Measurements from ENCODE around the gene CEP68.
"Not testable (repeated sequence)": the region's sequence is repeated elsewhere in the genome, so short reads cannot be mapped to it uniquely, and the experiment has no call there.

Gene CEP68

DNA sequence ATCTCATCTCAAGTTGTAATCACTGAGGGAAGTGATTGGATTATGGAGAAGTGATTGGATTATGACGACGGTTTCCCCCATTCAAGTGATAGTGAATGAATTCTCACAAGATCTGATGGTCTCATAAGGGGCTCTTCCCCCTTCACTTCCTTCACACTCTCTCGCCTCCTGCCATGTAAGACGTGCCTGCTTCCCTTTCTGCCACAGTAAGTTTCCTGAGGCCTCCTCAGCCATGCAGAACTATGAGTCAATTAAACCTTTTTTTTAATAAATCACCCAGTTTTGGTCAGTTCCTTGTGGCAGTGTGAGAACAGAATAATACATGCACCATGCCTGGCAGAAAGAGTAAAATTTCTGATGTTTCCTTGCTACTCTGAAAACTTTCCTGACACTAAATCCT is 36.6 kb downstream of the CEP68 start:
- no peak for DNase-seq

DNA sequence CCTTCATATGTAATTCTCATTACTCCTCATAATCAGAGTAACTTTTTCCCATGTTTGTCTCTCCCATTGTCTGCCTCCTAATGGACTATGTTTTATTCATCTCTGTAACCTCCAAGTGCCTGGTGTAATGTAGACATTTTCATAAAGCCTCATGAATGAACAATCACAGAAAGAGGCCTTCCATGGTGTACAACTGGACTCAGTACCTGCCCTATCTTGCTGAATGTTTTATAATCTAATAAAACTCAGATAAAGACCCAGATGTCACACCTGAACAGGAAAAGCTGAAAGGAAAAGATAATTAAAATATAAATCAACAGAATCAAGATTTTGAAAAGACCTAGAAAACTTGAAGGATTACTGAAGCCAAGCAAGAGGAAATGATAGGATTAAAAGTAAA is 37.0 kb downstream of the CEP68 start:
- no peak for DNase-seq

DNA sequence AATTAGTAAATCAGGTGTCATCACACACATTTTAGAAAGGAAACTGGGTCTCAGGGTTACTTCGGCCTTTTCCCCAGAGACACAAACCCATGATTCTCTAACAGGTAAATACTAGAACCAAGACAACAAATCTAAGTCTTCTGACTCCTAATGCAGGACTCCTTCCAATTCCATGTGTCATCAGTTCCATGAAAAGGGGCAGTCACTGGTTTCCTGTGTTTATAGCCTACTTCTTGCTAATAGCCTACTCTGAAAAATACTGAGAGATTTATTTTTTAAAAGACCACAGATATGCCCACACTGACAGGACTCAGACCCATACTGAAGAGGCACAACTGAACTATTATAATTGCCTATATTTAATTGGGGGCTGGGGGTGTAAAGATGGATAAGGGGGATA is 40.7 kb downstream of the CEP68 start:
- no peak for DNase-seq

DNA sequence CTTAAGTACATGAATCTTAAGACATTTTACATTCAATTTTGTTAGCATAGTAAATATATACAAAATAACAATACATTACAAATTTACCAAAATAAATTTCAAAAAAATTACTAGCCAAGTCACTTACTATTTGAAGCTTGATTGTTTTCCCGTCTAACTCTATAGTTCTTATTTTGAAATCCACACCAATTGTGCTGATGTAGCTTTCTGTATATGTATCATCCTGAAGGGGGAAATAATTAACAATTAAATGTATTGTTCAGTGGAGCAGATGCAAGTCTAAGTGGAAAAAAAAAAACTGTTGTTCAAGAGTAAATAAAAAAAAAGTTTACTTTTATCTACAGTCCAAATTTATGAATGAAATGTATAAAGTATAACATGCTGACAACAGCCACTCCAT is 41.6 kb downstream of the CEP68 start:
- no peak for DNase-seq

DNA sequence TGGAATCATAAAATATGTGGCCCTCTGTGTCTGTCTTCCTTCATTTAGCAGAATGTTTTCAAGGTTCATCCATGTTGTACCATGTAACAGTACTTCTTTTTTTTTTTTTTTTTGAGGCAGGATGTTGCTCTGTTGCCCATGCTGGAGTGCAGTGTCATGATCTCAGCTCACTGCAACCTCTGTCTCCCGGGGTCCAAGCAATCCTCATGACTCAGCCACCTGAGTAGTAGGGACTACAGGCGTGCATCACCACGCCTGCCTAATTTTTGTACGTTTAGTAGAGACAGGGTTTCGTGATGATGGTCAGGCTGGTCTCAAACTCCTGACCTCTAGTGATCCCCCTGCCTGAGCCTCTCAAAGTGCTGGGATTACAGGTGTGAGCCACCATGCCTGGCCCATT is 42.5 kb downstream of the CEP68 start:
- no peak for DNase-seq

DNA sequence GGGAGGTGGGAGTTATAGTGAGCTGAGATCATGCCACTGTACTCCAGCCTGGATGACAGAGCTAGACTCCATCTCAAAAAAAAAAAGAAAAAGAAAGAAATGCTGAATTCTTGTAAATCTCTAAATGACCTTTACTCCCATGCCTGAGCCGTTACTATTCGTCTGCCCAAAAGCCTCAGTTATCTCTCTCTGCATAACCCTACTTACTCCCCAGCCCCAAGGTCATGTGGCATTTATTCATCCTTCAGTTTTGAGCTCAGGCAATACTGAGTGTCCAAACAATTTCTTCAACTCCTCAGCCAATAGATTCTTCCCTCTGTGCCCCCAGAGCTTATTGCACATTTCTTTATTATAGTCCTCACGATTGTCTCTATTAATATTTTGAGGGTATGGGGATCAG is 44.9 kb downstream of the CEP68 start:
- no peak for DNase-seq

DNA sequence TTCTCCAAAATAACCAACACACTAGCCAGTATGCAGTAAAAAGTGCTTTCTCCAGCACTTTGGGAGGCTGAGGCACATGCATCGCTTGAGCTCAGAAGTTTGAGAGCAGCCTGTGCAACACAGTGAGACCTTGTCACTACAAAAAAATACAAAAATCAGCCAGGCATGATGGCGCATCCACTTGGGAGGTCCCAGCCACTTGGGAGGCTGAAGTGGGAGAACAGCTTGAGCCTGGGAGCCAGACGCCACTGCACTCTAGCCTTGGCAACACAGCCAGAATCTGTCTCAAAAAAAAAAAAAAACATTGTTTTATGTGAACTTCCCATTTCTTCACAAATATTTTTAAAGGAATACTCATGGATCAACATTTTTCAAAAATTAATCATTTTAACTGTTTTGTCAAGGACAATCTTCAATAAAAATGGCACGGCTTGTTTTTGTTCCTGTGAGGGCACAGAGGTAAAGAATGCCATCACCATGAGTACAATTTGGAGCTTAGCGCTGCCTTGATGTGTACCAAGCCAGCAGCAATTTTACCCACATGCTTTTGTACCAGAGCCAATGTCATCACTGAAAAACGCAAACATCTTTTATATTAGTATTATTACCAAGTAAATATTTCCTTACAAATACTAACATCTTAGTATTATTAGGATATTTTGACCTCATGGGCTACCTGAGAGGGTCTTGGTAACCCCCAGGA is 46.9 kb downstream of the CEP68 start:
- peak; percentile 84 for DNase-seq

DNA sequence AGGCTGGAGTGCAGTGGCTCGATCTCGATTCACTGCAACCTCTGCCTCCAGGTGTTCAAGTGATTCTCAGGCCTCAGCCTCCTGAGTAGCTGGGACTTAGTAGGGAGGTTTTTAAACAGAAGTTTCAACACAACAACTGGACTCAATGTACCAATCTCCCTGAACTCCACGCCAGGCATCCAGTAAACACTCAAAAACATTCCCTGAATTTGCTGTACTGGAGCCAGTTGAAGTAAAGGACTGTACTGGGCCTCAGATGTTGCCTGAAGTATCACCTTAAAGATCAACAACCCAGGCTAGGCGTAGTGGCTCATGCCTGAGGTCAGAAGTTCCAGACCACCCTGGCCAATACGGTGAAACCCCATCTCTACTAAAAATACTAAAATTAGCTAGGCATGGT is 51.3 kb downstream of the CEP68 start:
- DNase-seq: no peak

DNA sequence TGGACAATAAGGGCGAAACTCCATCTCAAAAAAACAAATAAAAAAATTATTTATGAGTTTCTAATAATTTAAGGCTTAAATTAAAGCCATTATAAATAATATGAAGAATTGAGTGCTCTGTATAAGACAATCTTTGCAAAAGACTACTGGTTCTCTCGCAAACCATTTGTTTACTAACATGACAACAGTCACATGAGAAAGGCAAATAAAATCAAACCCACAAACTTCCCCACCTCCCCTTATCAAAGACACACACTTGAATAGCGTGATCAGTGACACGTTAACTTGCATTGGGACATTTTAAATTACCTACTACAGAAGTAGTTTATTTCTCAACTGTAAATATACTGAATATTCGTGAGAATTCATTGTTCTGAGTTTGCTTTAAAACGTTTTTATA is 52.6 kb downstream of the CEP68 start:
- no peak for DNase-seq

DNA sequence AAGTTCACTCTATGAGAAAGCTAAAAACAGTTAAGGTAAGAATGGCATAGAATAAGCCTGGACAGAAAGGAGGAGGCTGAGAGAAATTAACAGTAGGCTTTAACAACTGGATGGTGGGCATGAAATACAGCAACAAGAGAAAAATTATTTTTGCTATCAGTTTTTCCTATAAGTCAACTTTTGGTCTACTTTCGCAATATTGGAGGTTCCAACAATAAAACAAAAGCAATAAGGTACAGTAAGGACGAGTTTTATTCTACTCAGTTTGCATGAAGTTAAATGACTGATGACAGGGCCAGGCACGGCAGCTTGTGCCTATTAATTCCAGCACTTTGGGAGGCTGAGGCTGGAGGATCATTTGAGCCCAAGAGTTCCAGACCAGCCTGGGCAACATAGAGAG is 56.4 kb downstream of the CEP68 start:
- no peak for DNase-seq

DNA sequence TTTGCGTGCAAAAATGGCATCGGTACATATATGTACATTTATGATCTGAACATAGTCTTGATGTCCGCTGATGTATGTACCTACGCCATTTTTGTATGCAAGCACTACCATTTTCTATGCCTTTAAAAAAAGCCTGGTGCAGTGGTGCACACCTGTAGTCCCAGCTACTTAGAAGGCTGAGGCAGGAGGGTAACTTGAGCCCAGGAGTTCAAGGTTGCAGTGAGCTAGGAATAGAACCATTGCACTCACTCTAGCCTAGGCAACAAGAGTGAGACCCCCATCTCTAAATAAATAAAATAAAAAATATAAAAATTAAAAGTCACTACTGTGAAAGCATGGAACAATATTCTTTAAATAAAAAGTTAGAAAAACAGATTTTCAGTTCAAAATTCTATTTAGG is 57.0 kb downstream of the CEP68 start:
- DNase-seq: no peak

DNA sequence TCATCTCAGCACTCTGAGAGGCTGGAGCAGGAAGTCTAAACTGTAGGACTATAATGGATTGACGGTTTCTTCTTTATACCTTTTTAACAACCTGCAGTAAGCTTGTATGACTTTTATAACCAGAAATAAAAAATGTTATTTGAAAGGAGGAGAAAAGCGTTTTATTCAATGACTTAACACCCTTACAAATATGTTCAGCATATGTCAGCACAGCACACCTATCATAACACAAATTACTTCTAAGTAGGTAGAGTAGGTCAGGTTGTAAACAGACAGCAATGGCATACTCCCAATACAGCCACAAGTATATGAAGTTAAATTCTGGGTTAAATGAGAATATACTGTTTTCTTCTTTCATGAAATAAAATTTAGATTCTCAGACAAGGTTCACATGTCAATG is 57.6 kb downstream of the CEP68 start:
- no peak for DNase-seq

DNA sequence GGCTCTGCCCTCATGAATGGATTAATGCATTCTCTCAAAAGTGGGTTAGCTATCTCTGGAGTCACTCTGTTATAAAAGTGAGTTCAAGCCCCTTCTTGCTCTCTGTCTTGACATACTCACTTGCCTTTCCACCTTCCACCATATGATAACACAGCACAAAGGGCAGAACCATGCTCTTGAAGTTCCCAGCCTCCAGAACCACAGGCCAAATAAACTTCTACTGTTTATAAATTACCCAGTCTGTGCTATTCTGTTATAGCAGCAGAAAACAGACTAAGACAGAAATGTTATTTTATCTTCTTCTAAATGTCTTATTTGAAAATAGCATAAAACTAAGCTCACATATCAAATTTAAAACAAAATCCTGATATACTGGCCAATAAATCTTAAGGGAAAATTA is 58.7 kb downstream of the CEP68 start:
- no peak for DNase-seq

DNA sequence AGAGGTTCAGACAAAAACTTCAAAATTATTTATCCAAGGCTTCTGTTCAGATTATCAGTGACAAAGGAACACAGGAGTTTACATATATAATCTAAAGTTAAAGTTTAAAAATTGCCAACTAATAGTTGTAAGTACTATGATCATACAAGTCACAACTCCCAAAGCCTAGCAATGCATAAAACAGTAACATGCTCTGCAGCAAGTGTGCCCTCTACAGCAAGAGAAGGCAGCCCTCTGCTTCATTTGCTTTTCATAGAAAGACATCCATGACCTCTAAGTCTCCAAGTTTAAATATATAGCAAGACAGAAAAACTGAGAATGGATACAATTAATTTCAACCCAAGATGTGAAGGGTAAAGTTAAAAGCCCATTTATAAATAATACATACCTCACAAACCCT is 60.4 kb downstream of the CEP68 start:
- no peak for DNase-seq

DNA sequence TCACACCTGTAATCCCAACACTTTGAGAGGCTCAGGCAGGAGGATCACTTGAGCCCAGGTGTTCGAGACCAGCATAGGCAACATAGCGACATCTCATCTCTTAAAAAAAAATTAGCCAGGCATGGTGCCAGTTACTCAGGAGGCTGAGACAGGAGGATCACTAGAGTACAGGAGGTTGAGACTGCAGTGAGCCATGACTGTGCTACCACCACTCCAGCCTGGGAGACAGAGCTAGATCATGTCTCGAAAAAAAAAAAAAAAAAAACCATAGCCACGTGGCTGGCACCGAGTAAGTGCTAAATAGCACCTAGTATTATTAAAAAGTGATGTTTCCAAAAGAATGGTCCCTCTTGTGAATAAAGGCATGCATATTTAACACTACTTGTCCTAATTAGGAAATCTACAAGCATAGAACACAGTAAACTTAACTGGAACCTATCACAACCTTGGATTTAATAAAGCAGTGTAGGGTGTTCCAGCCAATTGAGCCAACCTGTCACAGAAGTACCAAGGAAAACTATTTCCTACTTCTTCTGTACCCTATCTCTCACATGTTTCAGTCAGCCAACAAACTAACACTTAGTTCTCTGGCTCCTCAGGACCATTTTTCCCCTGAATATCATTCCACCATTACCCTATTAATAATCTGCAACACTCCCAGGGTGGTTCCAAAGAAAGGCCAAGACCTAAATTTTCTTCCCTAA is 64.9 kb downstream of the CEP68 start:
- DNase-seq: no peak

DNA sequence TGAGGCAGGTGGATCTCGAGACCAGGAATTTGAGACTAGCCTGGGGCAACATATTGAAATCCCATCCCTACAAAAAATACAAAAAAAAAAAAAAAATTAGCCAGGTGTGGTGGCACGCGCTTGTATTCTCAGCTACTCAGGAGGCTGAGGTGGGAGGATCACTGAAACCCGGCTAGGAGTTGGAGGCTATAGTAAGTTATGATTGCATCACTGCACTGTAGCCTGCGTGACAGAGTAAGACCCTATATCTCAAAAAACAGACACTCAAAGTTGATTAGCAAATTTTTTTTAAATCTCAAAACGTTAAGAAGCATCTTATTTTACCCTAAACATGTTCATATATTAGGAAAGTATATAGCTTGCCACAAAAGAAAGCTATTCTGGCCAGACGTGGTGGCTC is 66.1 kb downstream of the CEP68 start:
- DNase-seq: no peak

DNA sequence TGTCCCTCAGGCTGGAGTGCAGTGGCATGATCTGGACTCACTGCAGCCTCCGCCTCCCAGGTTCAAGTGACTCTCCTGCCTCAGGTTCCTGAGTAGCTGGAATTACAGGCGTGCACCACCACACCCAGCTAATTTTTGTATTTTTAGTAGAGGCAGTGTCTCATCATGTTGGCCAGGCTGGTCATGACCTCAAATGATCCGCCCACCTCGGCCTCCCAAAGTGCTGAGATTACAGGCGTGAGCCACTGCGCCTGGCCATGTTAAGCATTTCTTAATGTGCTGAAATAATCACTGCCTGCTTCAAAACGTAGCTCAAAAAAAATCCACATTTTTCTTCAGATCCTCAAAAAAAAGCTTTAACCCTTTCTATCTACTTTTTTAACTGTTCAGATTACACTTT is 69.2 kb downstream of the CEP68 start:
- not testable (repeated sequence) for DNase-seq

DNA sequence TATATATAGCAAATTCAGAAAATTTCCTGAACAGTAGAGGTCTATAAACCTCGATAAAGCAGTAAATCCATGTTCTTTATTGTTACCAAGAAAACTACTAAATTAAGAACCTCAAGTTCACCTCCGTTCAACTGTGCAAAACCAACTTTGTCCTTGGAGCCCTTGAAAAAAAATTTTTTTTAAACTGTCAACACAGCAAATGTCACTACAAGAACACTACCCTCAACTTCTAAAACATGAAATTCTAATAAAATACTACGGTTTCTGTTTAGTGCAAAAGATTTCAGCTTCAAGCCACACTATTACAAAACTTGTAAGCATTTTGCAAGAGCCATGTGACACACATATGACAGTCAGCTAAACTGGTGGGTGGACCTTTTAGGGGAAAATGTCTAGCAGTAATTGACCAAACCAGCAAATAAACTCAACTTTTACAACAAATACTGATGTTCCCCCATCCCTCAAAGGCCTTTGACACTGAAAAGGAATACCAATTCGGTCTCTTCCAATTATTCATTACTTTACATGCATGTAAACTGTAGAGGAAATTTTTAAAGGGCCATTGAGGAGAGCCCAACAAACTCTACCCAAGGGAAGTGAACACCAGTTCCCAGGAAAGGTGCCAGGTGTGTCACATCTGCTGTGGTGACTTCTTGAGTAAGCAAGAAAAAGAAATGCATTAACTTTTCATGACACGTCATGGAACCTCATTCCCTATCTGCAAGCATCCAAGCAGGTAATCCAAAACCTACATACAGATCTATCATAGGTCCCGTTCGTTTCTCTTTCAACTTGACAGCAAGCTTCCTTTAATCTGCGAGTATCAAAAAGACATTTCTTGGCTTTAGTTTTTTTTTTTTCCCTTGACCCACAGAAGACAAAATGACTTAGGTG is 72.3 kb downstream of the CEP68 start:
- no peak for DNase-seq

DNA sequence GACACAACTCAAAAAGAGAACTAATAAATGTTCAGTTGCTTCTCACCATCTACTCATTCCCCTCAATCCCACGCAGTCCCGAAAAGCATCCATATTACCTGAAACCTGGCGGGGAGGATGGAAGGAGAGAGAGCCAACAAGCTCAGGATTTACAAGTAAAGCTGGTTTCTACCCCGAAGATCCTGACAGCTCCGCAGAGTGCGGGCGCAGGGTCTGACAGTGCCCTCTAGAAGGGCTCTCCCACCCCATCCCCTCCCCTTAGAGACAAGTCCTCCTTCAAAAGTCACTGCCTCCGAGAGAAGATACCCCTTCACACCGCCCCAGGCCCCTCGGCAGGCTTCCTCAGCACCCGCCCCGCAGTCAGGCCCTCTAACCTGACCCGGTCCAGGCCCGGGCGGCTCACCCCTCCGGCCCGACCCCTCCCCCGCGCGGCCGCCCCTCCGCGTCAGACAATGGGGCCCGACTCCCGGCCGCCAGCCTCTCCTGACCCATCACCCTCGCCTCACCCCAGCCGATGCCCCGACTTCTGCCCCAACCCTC is 73.1 kb downstream of the CEP68 start:
- no peak for DNase-seq

DNA sequence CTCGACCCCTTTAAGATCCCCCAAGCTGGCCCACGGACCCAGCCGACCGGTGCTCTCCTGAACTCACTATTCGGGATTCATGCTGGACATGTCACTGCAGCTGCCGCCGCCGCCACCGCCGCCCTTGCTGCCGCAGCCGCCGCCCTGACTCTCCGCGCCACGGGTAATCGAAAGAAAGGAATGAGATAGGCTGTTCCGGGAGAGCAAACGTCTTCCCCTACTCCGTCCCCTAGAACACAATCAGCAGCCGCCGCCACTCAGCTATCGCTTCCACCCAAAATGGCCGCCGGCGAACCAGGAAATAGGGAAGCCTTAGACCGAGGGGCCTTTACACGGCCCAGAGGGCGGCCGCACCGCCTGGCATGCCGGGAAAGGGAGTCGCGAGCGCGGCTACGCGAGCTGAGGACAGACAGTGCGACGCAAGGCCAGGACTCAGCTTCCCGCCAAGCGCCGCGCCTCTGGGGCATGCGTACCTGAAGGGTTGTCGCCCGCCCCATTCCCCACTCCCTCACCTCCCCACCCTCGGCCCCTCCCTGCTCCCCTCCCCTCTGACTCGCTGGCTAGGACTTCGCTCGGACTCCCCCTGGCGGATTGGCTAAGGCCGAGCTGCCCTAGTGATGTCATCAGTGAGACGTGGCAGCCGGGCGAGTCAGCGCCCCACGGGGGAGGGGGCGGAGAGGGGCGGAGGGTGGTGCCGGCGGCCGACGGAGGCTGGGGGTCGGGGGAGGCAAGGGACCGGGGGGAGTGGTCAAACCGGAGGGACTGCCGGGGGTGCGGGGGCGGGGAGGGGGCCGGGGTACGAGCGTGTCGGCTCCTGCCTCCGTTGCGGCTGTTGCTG is 73.8 kb downstream of the CEP68 start, which contains the start of gene RAB1A:
Gene RAB1A (minus strand): TSS at position 281 of the 838 bp plus-strand sequence. CDS start 191 bp downstream, at position 90.
- DNase-seq: peak; percentile 99

DNA sequence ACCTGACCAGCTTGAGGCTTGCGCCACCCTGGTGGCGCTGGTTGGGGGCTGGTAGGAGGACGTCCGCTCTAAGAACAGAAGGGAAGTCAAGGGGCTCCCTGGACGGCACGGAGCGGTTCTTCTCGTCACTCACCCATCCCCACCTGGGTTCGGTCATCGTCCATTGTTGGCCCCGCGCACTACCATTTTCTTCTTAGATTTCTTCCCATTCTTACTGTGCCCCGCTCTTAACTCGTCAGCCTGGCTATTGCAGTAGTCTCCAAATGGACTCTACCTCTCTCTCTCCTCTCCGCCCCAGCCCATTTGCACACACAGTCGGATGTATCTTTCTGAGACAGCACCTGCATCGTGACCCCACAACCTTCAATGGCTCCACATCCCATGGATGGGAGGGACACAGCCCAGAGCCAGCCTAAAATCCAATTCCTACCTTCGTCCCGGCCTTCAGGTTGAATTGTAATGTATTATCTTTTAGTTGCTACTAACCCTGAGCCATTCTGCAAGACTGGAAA is 74.5 kb downstream of the CEP68 start:
- DNase-seq: no peak

DNA sequence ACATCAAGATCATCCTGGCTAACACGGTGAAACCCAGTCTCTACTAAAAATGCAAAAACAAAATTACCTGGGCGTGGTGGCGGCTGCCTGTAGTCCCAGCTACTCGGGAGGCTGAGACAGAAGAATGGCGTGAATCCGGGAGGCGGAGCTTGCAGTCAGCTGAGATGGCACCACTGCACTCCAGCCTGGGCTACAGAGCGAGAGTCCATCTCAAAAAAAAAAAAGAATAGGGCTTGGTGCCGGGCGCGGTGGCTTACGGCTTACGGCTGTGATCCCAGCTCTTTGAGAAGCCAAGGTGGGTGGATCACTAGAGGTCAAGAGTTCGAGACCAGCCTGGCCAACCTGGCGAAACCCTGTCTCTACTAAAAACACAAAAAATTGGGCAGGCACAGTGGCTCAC is 76.7 kb downstream of the CEP68 start:
- DNase-seq: not testable (repeated sequence)
